HepG2 (cell line): ENCODE measurements around the gene SESN1. TPM values are rescaled to one million over a fixed set of nuclear protein-coding genes. Genes with fewer than 3 reads are reported as not detected.

ENCODE experiments used
- ATF7 ChIP-seq, 2 experiments: fragments of 450-650 bp in 1 of 2; sonication (generic) in 1 of 2; formaldehyde crosslinking in 1 of 2; IDR thresholded peaks; 2 replicates each; pipeline versions ENCODE4 v1.4.0 to v1.6.1; 2016 to 2020; ENCODE audit warnings: antibody characterized with exemption in 1 of 2, mild to moderate bottlenecking in 1 of 2, missing genetic modification reagents in 1 of 2
- CREB1 ChIP-seq, 2 experiments: fragments of 450-650 bp in 1 of 2; IDR thresholded peaks; 2 replicates each; pipeline ENCODE4 v1.6.1; 2016 to 2017; ENCODE audit warnings: control low read depth in 1 of 2, mild to moderate bottlenecking in 1 of 2, missing compliant biosample characterization in 1 of 2, missing genetic modification characterization in 1 of 2
- DMAP1 ChIP-seq: IDR thresholded peaks from 2 replicates; pipeline ENCODE4 v1.6.1; 2016
- ERF ChIP-seq: IDR thresholded peaks from 2 replicates; pipeline ENCODE4 v1.6.1; 2018; ENCODE audit warnings: missing biosample characterization, missing genetic modification reagents
- FOXA3 ChIP-seq: IDR thresholded peaks from 2 replicates; pipeline ENCODE4 v1.6.1; 2016; ENCODE audit warnings: missing genetic modification reagents, missing compliant biosample characterization
- KLF9 ChIP-seq: IDR thresholded peaks from 2 replicates; pipeline ENCODE4 v1.6.1; 2016; ENCODE audit warnings: low read depth
- PHF5A ChIP-seq: IDR thresholded peaks from one replicate; pipeline ENCODE4 v1.6.1; 2018; ENCODE audit warnings: low read depth, missing genetic modification reagents; ENCODE audit not compliant: unreplicated experiment
- SOX13 ChIP-seq, 3 experiments: fragments of 450-650 bp in 1 of 3; sonication (generic) in 1 of 3; formaldehyde crosslinking in 1 of 3; IDR thresholded peaks in 2 of 3; conservative IDR thresholded peaks in 1 of 3; 2 replicates each; pipeline versions ENCODE4 v1.5.0 to v1.6.1; 2016 to 2020; ENCODE audit warnings: antibody characterized with exemption in 1 of 3, mild to moderate bottlenecking in 1 of 3, missing compliant biosample characterization in 1 of 3, missing genetic modification reagents in 1 of 3, moderate library complexity in 1 of 3
- TP53 ChIP-seq: sonication (generic); formaldehyde crosslinking; conservative IDR thresholded peaks from 2 replicates; pipeline ENCODE4 v1.4.0; 2020; ENCODE audit warnings: missing genetic modification reagents
- ZBTB21 ChIP-seq: sonication (generic); formaldehyde crosslinking; IDR thresholded peaks from 2 replicates; pipeline ENCODE4 v1.4.0; 2020; ENCODE audit warnings: missing genetic modification reagents
- ZNF232 ChIP-seq: sonication (generic); formaldehyde crosslinking; IDR thresholded peaks from 2 replicates; pipeline ENCODE4 v1.4.0; 2020; ENCODE audit warnings: missing genetic modification reagents, borderline replicate concordance
- ZNF317 ChIP-seq: sonication (generic); formaldehyde crosslinking; IDR thresholded peaks from 2 replicates; pipeline ENCODE4 v1.5.0; 2020; ENCODE audit warnings: mild to moderate bottlenecking, missing genetic modification reagents
- ZNF468 ChIP-seq: sonication (generic); formaldehyde crosslinking; IDR thresholded peaks from 2 replicates; pipeline ENCODE4 v1.8.0; 2022; ENCODE audit warnings: mild to moderate bottlenecking, moderate library complexity, missing genetic modification reagents
- ZNF496 ChIP-seq: sonication (generic); formaldehyde crosslinking; IDR thresholded peaks from 2 replicates; pipeline ENCODE4 v1.8.1; 2023; ENCODE audit warnings: mild to moderate bottlenecking, moderate library complexity, missing genetic modification reagents; ENCODE audit not compliant: insufficient replicate concordance
- ZNF614 ChIP-seq: IDR thresholded peaks from 2 replicates; pipeline ENCODE4 v1.6.1; 2018; ENCODE audit warnings: missing biosample characterization, missing genetic modification reagents, inconsistent platforms, borderline replicate concordance
- ZNF616 ChIP-seq: sonication (generic); formaldehyde crosslinking; IDR thresholded peaks from 2 replicates; pipeline ENCODE4 v1.5.0; 2020; ENCODE audit warnings: low read depth, mild to moderate bottlenecking, missing genetic modification reagents
- ZNF670 ChIP-seq: sonication (generic); formaldehyde crosslinking; IDR thresholded peaks from 2 replicates; pipeline ENCODE4 v1.8.0; 2022; ENCODE audit warnings: mild to moderate bottlenecking, missing genetic modification reagents, borderline replicate concordance
- ZNF788 ChIP-seq: sonication (generic); formaldehyde crosslinking; IDR thresholded peaks from 2 replicates; pipeline ENCODE4 v1.5.0; 2020; ENCODE audit warnings: mild to moderate bottlenecking, missing genetic modification reagents, borderline replicate concordance
- polyA plus RNA-seq, 8 experiments: library from polyadenylated mRNA; depleted of rRNA in 3 of 8; stranded (reverse) in 7 of 8; unstranded in 1 of 8; fragments of >200 nt; fragmentation: Illumina TruSeq in 4 of 8; extraction: Trizol in 4 of 8; gene quantifications; 2 replicates each; pipeline versions ENCODE4 v1.2.1 to v1.2.3, GENCODE V29; 2011 to 2016; ENCODE audit warnings: low read depth in 4 of 8, missing spikeins in 1 of 8, mixed read lengths in 1 of 8; ENCODE audit not compliant: insufficient read depth in 1 of 8
- total RNA-seq, 5 experiments: library from RNA; depleted of rRNA; stranded (reverse); fragments of >200 nt; fragmentation: Illumina TruSeq; extraction: Trizol; gene quantifications; 2 replicates each; pipeline ENCODE4 v1.2.3, GENCODE V29; 2016; ENCODE audit warnings: low read depth in 1 of 5
- TF ChIP-seq, protein P1 (sequence below): sonication (generic); formaldehyde crosslinking; IDR thresholded peaks from 2 replicates; pipeline ENCODE4 v1.8.0; 2022; ENCODE audit warnings: mild to moderate bottlenecking, missing genetic modification reagents; ENCODE audit not compliant: insufficient replicate concordance
- TF ChIP-seq, protein P2 (sequence below): sonication (generic); formaldehyde crosslinking; conservative IDR thresholded peaks from 2 replicates; pipeline ENCODE4 v1.8.0; 2022; ENCODE audit warnings: mild to moderate bottlenecking, moderate library complexity, missing genetic modification reagents
- TF ChIP-seq, protein P3 (sequence below): sonication (generic); formaldehyde crosslinking; IDR thresholded peaks from 2 replicates; pipeline ENCODE4 v1.8.0; 2022; ENCODE audit warnings: mild to moderate bottlenecking, missing genetic modification reagents, moderate library complexity
- TF ChIP-seq, protein P4 (sequence below): IDR thresholded peaks from 2 replicates; pipeline ENCODE4 v1.6.1; 2016; ENCODE audit warnings: mild to moderate bottlenecking, missing biosample characterization, missing genetic modification reagents

Gene SESN1
- total and polyA plus RNA-seq, 2 of the 13 experiments (the other 11 are each of a cell fraction or from before 2014, with no cell fraction given) = 24.9 to 44.7 TPM

DNA sequence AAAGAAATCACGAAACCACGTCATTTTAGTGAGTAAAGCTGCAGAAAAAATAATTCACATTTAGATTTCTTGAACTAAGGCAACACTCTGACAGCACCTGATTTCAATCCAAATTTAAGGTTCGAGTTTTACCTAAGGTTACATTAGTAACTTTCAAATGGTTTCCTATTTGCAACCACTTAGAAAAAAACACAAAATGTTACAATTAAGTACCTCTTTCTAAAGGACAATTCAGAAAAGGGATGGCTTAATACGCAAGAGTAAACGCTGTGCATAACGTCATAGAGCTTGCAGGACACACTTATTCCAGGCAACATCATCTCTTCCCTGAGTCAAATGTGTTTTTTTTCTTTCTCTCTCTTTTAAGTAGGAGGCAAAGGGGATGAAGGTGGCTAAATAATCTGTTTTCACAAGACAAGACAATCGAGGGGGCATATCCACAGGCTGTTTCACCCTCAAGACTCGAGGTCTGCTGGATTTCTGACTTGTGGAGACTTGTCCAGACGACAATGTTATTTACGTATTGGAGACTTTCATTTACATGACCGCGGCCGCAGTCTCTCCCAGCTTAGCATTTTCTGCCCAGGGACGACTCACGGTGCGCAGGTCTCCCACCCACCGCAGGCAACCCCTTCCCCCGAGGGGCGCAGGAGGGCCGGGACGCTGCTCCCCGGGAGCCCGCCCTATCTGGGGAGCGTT lies 86.0 kb downstream of the SESN1 start (continued):
- TF ChIP-seq, protein P1, sequence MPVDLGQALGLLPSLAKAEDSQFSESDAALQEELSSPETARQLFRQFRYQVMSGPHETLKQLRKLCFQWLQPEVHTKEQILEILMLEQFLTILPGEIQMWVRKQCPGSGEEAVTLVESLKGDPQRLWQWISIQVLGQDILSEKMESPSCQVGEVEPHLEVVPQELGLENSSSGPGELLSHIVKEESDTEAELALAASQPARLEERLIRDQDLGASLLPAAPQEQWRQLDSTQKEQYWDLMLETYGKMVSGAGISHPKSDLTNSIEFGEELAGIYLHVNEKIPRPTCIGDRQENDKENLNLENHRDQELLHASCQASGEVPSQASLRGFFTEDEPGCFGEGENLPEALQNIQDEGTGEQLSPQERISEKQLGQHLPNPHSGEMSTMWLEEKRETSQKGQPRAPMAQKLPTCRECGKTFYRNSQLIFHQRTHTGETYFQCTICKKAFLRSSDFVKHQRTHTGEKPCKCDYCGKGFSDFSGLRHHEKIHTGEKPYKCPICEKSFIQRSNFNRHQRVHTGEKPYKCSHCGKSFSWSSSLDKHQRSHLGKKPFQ (CRISPR knock-in tag) = peak; percentile 14
- TF ChIP-seq, protein P2, sequence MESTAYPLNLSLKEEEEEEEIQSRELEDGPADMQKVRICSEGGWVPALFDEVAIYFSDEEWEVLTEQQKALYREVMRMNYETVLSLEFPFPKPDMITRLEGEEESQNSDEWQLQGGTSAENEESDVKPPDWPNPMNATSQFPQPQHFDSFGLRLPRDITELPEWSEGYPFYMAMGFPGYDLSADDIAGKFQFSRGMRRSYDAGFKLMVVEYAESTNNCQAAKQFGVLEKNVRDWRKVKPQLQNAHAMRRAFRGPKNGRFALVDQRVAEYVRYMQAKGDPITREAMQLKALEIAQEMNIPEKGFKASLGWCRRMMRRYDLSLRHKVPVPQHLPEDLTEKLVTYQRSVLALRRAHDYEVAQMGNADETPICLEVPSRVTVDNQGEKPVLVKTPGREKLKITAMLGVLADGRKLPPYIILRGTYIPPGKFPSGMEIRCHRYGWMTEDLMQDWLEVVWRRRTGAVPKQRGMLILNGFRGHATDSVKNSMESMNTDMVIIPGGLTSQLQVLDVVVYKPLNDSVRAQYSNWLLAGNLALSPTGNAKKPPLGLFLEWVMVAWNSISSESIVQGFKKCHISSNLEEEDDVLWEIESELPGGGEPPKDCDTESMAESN (CRISPR knock-in tag) = peak; percentile 11; the same call in 1 of the 2 replicates
- TF ChIP-seq CREB1 (IDR thresholded peaks at IDR 0.05) = peak; percentile 27; the same call in 1 of the 2 replicates
- peak; percentile 49; the same call in 1 of the 2 replicates for TF ChIP-seq CREB1 (CRISPR knock-in tag; IDR thresholded peaks at IDR 0.05)
- peak; percentile 16; the same call in 1 of the 2 replicates for TF ChIP-seq DMAP1 (CRISPR knock-in tag)
- no peak for TF ChIP-seq KLF9 (CRISPR knock-in tag)
- TF ChIP-seq ZNF614 (CRISPR knock-in tag) = peak; percentile 3; the same call in 1 of the 2 replicates
- TF ChIP-seq FOXA3 = peak; percentile 4; the same call in 1 of the 2 replicates
- TF ChIP-seq ZNF468 = no peak
- TF ChIP-seq ZBTB21 (CRISPR knock-in tag) = peak; percentile 89
- no peak for TF ChIP-seq PHF5A (CRISPR knock-in tag)
- TF ChIP-seq, protein P3, sequence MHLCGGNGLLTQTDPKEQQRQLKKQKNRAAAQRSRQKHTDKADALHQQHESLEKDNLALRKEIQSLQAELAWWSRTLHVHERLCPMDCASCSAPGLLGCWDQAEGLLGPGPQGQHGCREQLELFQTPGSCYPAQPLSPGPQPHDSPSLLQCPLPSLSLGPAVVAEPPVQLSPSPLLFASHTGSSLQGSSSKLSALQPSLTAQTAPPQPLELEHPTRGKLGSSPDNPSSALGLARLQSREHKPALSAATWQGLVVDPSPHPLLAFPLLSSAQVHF (CRISPR knock-in tag) = 0 out of 2 replicates have a peak, but pooled peaks have one; percentile 5
- peak; percentile 31; the same call in 1 of the 2 replicates for TF ChIP-seq ATF7 (IDR thresholded peaks at IDR 0.05)
- no peak for TF ChIP-seq ATF7 (CRISPR knock-in tag; IDR thresholded peaks at IDR 0.05)
- no peak for TF ChIP-seq ERF
- no peak for TF ChIP-seq ZNF496 (CRISPR knock-in tag)
- TF ChIP-seq ZNF788 (CRISPR knock-in tag) = peak; percentile 16; the same call in 1 of the 2 replicates
- TF ChIP-seq ZNF232 (CRISPR knock-in tag) = peak; percentile 12; the same call in 1 of the 2 replicates
- TF ChIP-seq ZNF670 (CRISPR knock-in tag) = no peak
- TF ChIP-seq TP53 (CRISPR knock-in tag) = peak; percentile 94
- no peak for TF ChIP-seq ZNF616 (CRISPR knock-in tag)
- TF ChIP-seq SOX13 (IDR thresholded peaks at IDR 0.05) = no peak
- 0 out of 4 replicates have a peak, but pooled peaks of 1 of the 2 experiments have one; percentile 8 for TF ChIP-seq SOX13 (CRISPR knock-in tag; conservative IDR thresholded peaks at IDR 0.05 in 1 of 2, IDR thresholded peaks at IDR 0.05 in 1 of 2)
- 0 out of 2 replicates have a peak, but pooled peaks have one; percentile 38 for TF ChIP-seq ZNF317 (CRISPR knock-in tag)
- TF ChIP-seq, protein P4, sequence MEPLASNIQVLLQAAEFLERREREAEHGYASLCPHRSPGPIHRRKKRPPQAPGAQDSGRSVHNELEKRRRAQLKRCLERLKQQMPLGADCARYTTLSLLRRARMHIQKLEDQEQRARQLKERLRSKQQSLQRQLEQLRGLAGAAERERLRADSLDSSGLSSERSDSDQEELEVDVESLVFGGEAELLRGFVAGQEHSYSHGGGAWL (CRISPR knock-in tag) = 0 out of 2 replicates have a peak, but pooled peaks have one; percentile 81
